Skeletal muscle tissue (tissue), 1 donor: Measurements from ENCODE around the gene C14orf180. TPM values are rescaled to one million over a fixed set of nuclear protein-coding genes. Genes with fewer than 3 reads are reported as not detected.

Experiments used
- total RNA-seq: library from RNA; depleted of rRNA; stranded (reverse); fragments of >200 nt; gene quantifications from one replicate; pipeline ENCODE4 v1.2.3, GENCODE V29; 2014

The C14orf180 gene
- total RNA-seq, 1 donor from 2014 or later = 3.7 TPM

Other genes with a start within 250 kb of the C14orf180 start
- gene TMEM179, start 25.0 kb downstream of the C14orf180 start, total RNA-seq = 1.0 TPM
- gene INF2, start 109.9 kb downstream of the C14orf180 start, total RNA-seq = 14.6 TPM
- gene ADSS1, start 144.5 kb downstream of the C14orf180 start, total RNA-seq = 89.8 TPM
- gene SIVA1, start 173.4 kb downstream of the C14orf180 start, total RNA-seq = 51.7 TPM
- 151 TPM for gene AKT1, start 216.0 kb downstream of the C14orf180 start, total RNA-seq
- 3.7 TPM for gene ZBTB42, start 221.3 kb downstream of the C14orf180 start, total RNA-seq